HepG2 (cell line): Measurements from ENCODE around the gene VPS26B.

Source experiments
- CTCF ChIP-seq: sonication (generic); formaldehyde crosslinking; IDR thresholded peaks from 2 replicates; pipeline ENCODE4 v1.5.0; 2020; ENCODE audit warnings: mild to moderate bottlenecking, missing genetic modification reagents, moderate library complexity
- HCFC1 ChIP-seq: fragments of 150-350 bp; IDR thresholded peaks from 2 replicates; pipeline ENCODE4 v1.6.1; 2014; ENCODE audit warnings: low read depth, low read length
- KLF15 ChIP-seq: sonication (generic); formaldehyde crosslinking; IDR thresholded peaks from 2 replicates; pipeline ENCODE4 v1.8.1; 2023; ENCODE audit warnings: borderline replicate concordance, mild to moderate bottlenecking, inconsistent platforms, missing genetic modification reagents, mixed read lengths
- PBX3 ChIP-seq: sonication (generic); formaldehyde crosslinking; IDR thresholded peaks from 2 replicates; pipeline ENCODE4 v1.8.1; 2023; ENCODE audit warnings: missing genetic modification reagents, inconsistent platforms, borderline replicate concordance
- PHF8 ChIP-seq: sonication (generic); formaldehyde crosslinking; IDR thresholded peaks from 2 replicates; pipeline ENCODE4 v1.5.0; 2020; ENCODE audit warnings: missing genetic modification reagents
- POLR2A ChIP-seq, 2 experiments: IDR thresholded peaks; 2 replicates each; pipeline ENCODE4 v1.6.1; 2011; ENCODE audit warnings: low read depth in 2 of 2, low read length in 2 of 2, mild to moderate bottlenecking in 1 of 2, moderate library complexity in 1 of 2; ENCODE audit not compliant: insufficient read depth in 1 of 2
- ZBTB26 ChIP-seq: IDR thresholded peaks from 2 replicates; pipeline ENCODE4 v1.6.1; 2016; ENCODE audit warnings: missing compliant biosample characterization, missing genetic modification reagents, borderline replicate concordance

GRCh38 chr11:134246100-134246499, 21.6 kb downstream of the VPS26B start:
- TF ChIP-seq KLF15 = no peak
- TF ChIP-seq HCFC1 = no peak
- no peak for TF ChIP-seq PHF8 (CRISPR knock-in tag)
- TF ChIP-seq POLR2A (IDR thresholded peaks at IDR 0.05; ENCODE audit: insufficient read depth in 1 of 2, low read depth in 2 of 2, low read length in 2 of 2) = no peak
- no peak for TF ChIP-seq CTCF (CRISPR knock-in tag)
- no peak for TF ChIP-seq PBX3 (CRISPR knock-in tag)
- no peak for TF ChIP-seq ZBTB26 (CRISPR knock-in tag)
